Pancreas (tissue), 10 donors: ENCODE results near the gene CCDC50. TPM values are rescaled to one million over a fixed set of nuclear protein-coding genes. Genes with fewer than 3 reads are reported as not detected.

Experiments
- ATAC-seq, 4 donors: fragments of 200-7000 bp; cut with Tn5 transposase; one replicate each; pipeline versions ENCODE4 v1.8.0 to v1.9.1; 2020; ENCODE audit warnings: mild to moderate bottlenecking in 4 of 4, moderate library complexity in 4 of 4
- DNase-seq, 6 donors: peaks; one replicate each; pipeline ENCODE4 v3.0.0-alpha.2; 2020
- FAIRE-seq: peaks from 2 replicates; lab custom pipeline; 2012; peaks lifted over from hg19 to GRCh38; lab: Jason Lieb, UNC
- H3K27ac ChIP-seq, 4 donors: fragments of 200-600 bp; sonication (generic); 1 replicate in 3 of 4; 2 replicates in 1 of 4; pipeline versions ENCODE4 v1.5.0 to v1.8.0; 2020
- H3K27me3 ChIP-seq, 4 donors: fragments of 200-600 bp; one replicate each; pipeline ENCODE4 v1.8.0; 2021
- H3K36me3 ChIP-seq, 3 donors: fragments of 200-600 bp; sonication (generic) in 1 of 3; one replicate each; pipeline versions ENCODE4 v1.5.0 to v1.8.0; 2020 to 2021
- H3K4me1 ChIP-seq, 3 donors: fragments of 200-600 bp; one replicate each; pipeline ENCODE4 v1.8.0; 2021
- H3K4me3 ChIP-seq, 4 donors: fragments of 200-600 bp; sonication (generic) in 2 of 4; one replicate each; pipeline versions ENCODE4 v1.5.0 to v1.8.0; 2020 to 2021
- H3K9me3 ChIP-seq, 4 donors: fragments of 200-600 bp; one replicate each; pipeline ENCODE4 v1.8.0; 2021
- CTCF ChIP-seq, 4 donors: fragments of 200-600 bp; sonication (generic) in 3 of 4; IDR thresholded peaks; one replicate each; pipeline versions ENCODE4 v1.5.0 to v1.8.0; 2021; ENCODE audit warnings: antibody characterized with exemption in 4 of 4
- WGBS, 2 donors: extraction: QIAGEN DNeasy Blood & Tissue Kit; methylation state at CpG; one replicate each; pipeline ENCODE4 v1.1.7; 2013; 5-methylcytosine and 5-hydroxymethylcytosine counted together
- intact Hi-C, 3 donors: fragments of 100-400 bp; cut with DNase I; formaldehyde crosslinking; loops; one replicate each; pipeline versions ENCODE4 v1.11.1 to v1.14.2; 2022
- polyA plus RNA-seq, 2 donors: library from polyadenylated mRNA; stranded (reverse); fragments of 200-250 nt; gene quantifications; one replicate each; pipeline ENCODE4 v1.2.3, GENCODE V29; 2013
- total RNA-seq, 6 donors: library from RNA; stranded (reverse); fragmentation: NEBNext Ultra II Directional in 4 of 6; extraction: Animal tissue kit (Norgen Biotek cat#: 25700) in 4 of 6; gene quantifications; one replicate each; pipeline versions ENCODE4 v1.2.1 to v1.2.4, GENCODE V29; 2021 to 2023
- donor health status: healthy with polysubstance abuse.
- donor health status: DM: no; HTN: no; CAD: no; lungs with moderate emphysema.
- donor health status: DM: no; HTN: no; CAD: no.
- donor health status: control.
- donor health status: control.
- donor health status: Bipolar disorder and iron deficiency.
- donor health status: DM: yes; HTN: yes; CAD: no.
- donor health status: DM: no; HTN: no; CAD: no.
- donor health status: DM: no; HTN: no; CAD: no.
- donor health status: DM: yes; HTN: yes; CAD: no.

CCDC50 gene
- total and polyA plus RNA-seq, 8 donors = 24.5 to 44.4 (median 30.4) TPM

- no peaks in the 10 kb centered on the region for H3K36me3 ChIP-seq
- TF ChIP-seq CTCF (IDR thresholded peaks at IDR 0.05) = no peak
- FAIRE-seq = no peak
- H3K27ac ChIP-seq = no peak overlapping the region
- H3K4me3 ChIP-seq = no peak overlapping the region
- WGBS, 2 donors = 64 to 67% methylated on average over 3 of the region's 3 CpGs
- ATAC-seq = no peak
- no peaks in the 10 kb centered on the region for H3K4me1 ChIP-seq
- no peaks in the 10 kb centered on the region for H3K9me3 ChIP-seq
- intact Hi-C loops = loop anchor here in 1 of 3 donors (10.0 kb wide), 1 partner anchor 1010 kb away; no protein-coding TSS in a partner anchor
- no peak for DNase-seq
- H3K27me3 ChIP-seq = peaks cover 0 to 5% (median 0%) of the 10 kb centered on the region in 4 donors
Observed at GRCh38 chr3:191424881-191425280, 95.7 kb downstream of the CCDC50 start.

GRCh38 chr3:191425322-191425734 is 96.1 kb downstream of the CCDC50 start:
- H3K4me1 ChIP-seq = peaks cover 0 to 2% (median 0%) of the 10 kb centered on the region in 3 donors
- no peak overlapping the region for H3K27ac ChIP-seq
- no peak for TF ChIP-seq CTCF (IDR thresholded peaks at IDR 0.05)
- no peaks in the 10 kb centered on the region for H3K36me3 ChIP-seq
- H3K27me3 ChIP-seq = peaks cover 0 to 5% (median 0%) of the 10 kb centered on the region in 4 donors
- no peak for ATAC-seq
- intact Hi-C loops = loop anchor here in 1 of 3 donors (10.0 kb wide), 1 partner anchor 1009 kb away; no protein-coding TSS in a partner anchor
- FAIRE-seq = no peak
- no peak for DNase-seq
- H3K9me3 ChIP-seq = no peaks in the 10 kb centered on the region
- WGBS, 2 donors = 76 to 83% methylated on average over 11 of the region's 11 CpGs
- H3K4me3 ChIP-seq = no peak overlapping the region

- WGBS, 2 donors = 22 to 39% methylated on average over 1 of the region's 1 CpG
- FAIRE-seq = no peak
- ATAC-seq = no peak
- no peak for DNase-seq
- peaks cover 0 to 5% (median 0%) of the 10 kb centered on the region in 4 donors for H3K27me3 ChIP-seq
- no peak overlapping the region for H3K27ac ChIP-seq
- no peaks in the 10 kb centered on the region for H3K36me3 ChIP-seq
- peaks cover 0 to 4% (median 0%) of the 10 kb centered on the region in 3 donors for H3K4me1 ChIP-seq
- intact Hi-C loops = loop anchor here in 1 of 3 donors (10.0 kb wide), 1 partner anchor 1008 kb away; no protein-coding TSS in a partner anchor
- no peak for TF ChIP-seq CTCF (IDR thresholded peaks at IDR 0.05)
- H3K4me3 ChIP-seq = no peak overlapping the region
- no peaks in the 10 kb centered on the region for H3K9me3 ChIP-seq
Observed at GRCh38 chr3:191426311-191426710, 97.1 kb downstream of the CCDC50 start.

DNA sequence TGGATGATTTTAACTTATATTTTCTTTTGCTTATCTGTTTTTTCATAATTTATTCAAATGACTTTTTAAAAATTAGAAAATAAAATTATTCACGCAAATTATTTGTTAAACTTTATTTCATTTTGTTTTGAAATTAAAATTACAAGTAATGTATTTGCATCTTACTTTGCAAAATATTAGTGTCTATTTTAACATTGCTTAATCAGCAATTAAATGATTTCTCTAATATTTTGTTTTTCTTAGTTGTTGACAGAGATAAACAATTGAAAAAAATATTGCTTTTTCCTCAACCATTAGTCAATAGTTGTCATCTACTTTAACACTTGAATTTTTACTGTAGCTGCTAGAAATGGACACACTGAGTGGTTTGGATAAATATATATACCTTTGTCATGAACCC is 99.0 kb downstream of the CCDC50 start:
- no peak overlapping the region for H3K4me3 ChIP-seq
- FAIRE-seq = no peak
- H3K27me3 ChIP-seq = peaks cover 0 to 5% (median 0%) of the 10 kb centered on the region in 4 donors
- intact Hi-C loops = loop anchor here in 1 of 3 donors (10.0 kb wide), 1 partner anchor 1007 kb away; no protein-coding TSS in a partner anchor
- TF ChIP-seq CTCF (IDR thresholded peaks at IDR 0.05) = no peak
- WGBS, 2 donors = 82 to 95% methylated on average over 1 of the region's 1 CpG
- DNase-seq = no peak
- H3K4me1 ChIP-seq = peaks cover 0 to 4% (median 0%) of the 10 kb centered on the region in 3 donors
- no peak for ATAC-seq
- H3K27ac ChIP-seq = no peak overlapping the region
- H3K36me3 ChIP-seq = no peaks in the 10 kb centered on the region
- H3K9me3 ChIP-seq = no peaks in the 10 kb centered on the region

DNA sequence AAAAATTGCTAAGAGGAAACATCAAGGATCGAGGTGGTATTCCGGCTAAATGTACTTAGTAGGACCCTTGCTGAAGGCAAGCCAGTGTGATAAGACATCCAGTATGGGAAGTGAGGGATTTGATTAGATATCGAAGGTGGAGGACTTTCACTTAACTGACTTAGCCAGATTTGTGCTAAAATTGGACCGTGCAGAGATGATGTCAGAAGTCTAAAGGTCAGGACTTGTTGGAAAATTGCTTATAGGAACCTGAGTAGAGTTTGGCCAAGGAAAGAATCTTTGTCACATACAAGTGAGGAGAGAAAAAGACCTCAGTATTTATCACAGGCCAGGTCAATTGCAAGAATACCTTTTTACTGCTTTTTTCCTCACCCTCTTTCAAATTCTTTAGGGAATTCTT is 100.9 kb downstream of the CCDC50 start:
- no peaks in the 10 kb centered on the region for H3K9me3 ChIP-seq
- peaks cover 0 to 5% (median 0%) of the 10 kb centered on the region in 4 donors for H3K27me3 ChIP-seq
- no peak overlapping the region for H3K27ac ChIP-seq
- intact Hi-C loops = no loop called here
- ATAC-seq (peak; percentile 59 to 80 (median 72)), FAIRE-seq (no peak), DNase-seq (no peak)
- no peak overlapping the region for H3K4me3 ChIP-seq
- peaks cover 0 to 4% (median 0%) of the 10 kb centered on the region in 3 donors for H3K4me1 ChIP-seq
- no peak for TF ChIP-seq CTCF (IDR thresholded peaks at IDR 0.05)
- no peaks in the 10 kb centered on the region for H3K36me3 ChIP-seq
- WGBS, 2 donors = 39 to 48% methylated on average over 4 of the region's 4 CpGs
